ENCODE measurements around the gene GPC5.
"Not testable (repeated sequence)": the region's sequence is repeated elsewhere in the genome, so short reads cannot be mapped to it uniquely, and the experiment has no call there.

DNA sequence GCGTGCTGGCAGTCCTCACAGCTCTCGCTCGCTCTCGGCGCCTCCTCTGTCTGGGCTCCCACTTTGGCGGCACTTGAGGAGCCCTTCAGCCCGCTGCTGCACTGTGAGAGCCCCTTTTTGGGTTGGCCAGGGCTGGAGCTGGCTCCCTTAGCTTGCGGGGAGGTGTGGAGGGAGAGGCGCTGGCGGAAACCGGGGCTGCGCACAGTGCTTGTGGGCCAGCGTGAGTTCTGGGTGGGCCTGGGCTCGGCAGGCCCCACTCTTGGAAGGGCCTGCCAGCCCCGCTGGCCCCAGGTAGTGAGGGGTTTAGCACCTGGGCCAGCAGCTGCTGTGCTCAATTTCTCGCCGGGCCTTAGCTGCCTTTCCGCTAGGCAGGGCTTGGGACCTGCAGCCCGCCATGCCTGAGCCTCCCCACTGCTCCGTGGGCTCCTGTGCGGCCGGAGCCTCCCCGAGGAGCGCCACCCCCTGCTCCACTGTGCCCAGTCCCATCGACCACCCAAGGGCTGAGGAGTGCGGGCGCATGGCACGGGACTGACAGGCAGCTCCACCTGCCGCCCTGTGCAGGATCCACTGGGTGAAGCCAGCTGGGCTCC is 892.4 kb downstream of the GPC5 start:
- TF ChIP-seq, protein P1, sequence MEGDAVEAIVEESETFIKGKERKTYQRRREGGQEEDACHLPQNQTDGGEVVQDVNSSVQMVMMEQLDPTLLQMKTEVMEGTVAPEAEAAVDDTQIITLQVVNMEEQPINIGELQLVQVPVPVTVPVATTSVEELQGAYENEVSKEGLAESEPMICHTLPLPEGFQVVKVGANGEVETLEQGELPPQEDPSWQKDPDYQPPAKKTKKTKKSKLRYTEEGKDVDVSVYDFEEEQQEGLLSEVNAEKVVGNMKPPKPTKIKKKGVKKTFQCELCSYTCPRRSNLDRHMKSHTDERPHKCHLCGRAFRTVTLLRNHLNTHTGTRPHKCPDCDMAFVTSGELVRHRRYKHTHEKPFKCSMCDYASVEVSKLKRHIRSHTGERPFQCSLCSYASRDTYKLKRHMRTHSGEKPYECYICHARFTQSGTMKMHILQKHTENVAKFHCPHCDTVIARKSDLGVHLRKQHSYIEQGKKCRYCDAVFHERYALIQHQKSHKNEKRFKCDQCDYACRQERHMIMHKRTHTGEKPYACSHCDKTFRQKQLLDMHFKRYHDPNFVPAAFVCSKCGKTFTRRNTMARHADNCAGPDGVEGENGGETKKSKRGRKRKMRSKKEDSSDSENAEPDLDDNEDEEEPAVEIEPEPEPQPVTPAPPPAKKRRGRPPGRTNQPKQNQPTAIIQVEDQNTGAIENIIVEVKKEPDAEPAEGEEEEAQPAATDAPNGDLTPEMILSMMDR (conservative IDR thresholded peaks at IDR 0.05; ENCODE audit: low read length) = not testable (repeated sequence)
- not testable (repeated sequence) for TF ChIP-seq EZH2phosphoT487 (IDR thresholded peaks at IDR 0.05; ENCODE audit: borderline replicate concordance, low read depth, low read length)

All from OCI-LY7 (cell line).